ENCODE measurements around the gene SIRT4.
"Not testable (repeated sequence)": the region's sequence is repeated elsewhere in the genome, so short reads cannot be mapped to it uniquely, and the experiment has no call there.

The SIRT4 gene, protein sequence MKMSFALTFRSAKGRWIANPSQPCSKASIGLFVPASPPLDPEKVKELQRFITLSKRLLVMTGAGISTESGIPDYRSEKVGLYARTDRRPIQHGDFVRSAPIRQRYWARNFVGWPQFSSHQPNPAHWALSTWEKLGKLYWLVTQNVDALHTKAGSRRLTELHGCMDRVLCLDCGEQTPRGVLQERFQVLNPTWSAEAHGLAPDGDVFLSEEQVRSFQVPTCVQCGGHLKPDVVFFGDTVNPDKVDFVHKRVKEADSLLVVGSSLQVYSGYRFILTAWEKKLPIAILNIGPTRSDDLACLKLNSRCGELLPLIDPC

DNA sequence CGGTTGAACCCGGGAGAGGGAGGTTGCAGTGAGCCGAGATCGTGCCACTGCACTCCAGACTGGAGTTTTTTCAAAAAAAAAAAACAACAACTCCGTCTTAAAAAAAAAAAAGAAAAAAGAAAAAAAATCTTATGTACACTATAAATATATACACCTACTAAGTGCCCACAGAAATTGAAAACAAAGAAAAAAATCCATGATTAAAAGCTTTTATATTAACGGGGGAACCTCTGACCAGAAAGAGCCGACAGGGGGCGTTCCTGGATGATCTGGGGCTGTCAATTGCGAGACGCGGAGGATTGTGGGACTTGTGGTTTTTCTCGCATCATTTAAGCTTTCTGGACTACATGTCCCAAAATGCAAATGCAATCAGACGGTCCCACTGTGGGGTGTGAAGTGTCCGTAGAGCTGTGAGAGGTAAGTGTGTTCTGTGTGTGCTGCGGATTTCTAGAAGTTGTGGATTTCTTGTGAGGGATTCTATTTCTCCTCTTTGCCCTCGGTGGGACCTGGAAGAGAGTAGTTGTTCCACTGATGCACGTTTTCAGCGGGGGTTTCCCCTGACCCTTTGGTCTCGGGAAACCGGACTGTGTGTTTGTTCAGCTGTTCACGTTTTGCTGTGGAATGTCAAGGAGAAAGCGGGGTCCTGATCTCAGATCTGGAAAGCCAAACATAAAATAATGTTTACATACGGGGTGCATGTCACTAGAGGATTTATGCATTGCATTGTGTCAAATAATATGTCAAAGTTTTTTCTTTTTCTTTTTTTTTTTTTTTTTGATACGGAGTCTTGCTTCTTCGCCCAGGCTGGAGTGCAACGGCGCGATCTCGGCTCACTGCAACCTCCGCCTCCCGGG lies at the start of gene SIRT4:
SIRT4 (plus strand) TSS at position 360 of the 854 bp plus-strand sequence. CDS start 1,241 bp downstream, outside the sequence.
- FAIRE-seq, result peak; percentile 93

DNA sequence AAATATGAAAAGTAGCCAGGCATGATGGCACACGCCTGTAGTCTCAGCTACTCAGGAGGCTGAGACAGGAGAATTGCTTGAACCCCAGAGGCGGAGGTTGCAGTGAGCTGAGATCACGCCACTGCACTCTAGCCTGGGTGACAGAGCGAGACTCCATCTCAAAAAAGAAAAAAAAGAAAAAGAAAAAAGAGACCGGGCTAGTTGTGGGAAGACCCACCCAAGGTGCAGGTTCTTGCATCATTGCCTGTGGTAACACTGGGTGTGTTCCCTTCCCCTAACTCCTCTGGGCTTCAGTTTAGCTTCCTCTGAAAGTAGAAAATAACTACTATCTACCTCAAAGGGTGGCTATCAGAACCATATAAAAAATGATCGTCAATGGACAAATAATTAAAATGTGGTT lies 48.8 kb upstream of the SIRT4 start:
- FAIRE-seq, result not testable (repeated sequence)

DNA sequence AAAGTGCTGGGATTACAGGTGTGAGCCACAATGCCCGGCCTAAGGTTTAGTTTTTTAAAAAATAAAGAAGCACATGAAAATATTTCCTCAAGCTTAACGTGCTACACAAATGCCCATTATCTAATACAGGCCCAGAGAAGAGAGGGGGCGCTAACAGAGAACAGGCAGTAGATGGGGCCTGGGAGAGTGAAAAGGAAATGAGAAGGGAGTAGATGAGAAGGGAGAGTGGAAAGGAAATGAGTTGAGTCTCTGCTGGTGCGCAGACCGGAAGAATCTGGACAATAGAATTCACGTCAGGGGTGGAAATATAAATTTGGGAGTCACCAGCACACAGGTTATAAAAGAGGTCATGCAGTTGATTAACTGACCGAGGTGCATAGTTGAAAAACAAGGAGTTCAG lies 47.3 kb upstream of the SIRT4 start:
- FAIRE-seq, result no peak

DNA sequence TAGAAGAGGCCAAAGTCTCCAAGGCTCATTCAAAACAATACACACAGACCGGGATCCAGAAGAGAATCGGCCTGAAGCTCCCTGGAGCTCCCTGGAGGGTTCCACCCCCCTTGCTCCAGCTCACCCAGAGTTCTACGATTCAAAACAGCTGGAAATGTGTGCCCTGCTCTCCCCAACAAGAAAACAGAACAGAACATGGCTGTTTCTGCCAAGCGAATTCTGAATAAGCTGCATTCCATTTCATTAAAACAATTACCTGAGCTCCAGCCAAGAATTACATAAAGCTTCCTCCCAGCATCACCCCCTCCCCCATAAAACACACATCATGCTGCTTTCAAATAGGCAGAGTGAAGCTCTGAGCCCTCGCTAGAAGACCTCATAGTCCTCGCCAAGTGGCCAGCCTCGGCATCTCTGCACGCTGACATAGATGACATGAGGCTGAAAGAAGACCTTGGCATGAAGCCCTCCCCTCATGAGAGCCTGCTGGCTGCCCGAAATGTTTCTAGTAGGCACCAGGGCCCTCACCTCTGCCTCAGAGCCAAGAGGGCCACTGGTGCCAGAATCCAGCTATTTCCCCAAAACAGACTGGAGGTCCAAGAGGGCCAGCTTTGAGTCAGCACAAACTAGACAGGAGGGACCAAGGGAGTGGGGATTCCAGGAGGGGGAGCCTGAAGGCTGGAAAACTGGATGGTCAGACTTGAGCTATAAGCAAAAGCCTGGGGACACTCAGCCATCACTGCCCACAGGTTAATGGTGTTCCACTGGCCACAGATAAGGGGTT lies 44.9 kb upstream of the SIRT4 start:
- no peak for FAIRE-seq

DNA sequence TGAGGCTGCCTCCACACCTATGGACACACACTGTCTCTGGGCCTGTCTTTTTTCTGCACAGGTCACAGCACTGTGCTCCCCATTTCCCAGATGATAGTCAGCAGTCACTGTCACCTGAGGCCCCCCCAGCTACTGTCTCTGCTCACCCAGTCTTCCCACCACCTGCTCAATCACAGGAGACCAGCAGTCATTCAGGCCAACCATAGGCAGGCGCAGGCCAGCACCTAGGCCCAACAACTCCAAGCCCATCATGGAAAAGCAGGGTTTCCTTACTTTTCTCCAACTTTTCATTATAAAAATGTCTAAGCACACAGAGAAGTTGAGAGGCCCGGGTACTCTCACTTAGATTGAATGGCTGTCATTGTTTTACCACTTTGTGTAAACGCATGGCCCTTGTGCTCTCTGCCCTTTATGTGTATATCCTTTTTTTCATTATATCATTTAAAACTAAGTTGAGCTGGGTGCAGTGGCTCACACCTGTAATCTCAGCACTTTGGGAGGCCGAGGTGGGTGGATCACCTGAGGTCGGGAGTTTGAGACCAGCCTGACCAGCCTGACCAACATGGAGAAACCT lies 43.7 kb upstream of the SIRT4 start:
- no peak for FAIRE-seq

DNA sequence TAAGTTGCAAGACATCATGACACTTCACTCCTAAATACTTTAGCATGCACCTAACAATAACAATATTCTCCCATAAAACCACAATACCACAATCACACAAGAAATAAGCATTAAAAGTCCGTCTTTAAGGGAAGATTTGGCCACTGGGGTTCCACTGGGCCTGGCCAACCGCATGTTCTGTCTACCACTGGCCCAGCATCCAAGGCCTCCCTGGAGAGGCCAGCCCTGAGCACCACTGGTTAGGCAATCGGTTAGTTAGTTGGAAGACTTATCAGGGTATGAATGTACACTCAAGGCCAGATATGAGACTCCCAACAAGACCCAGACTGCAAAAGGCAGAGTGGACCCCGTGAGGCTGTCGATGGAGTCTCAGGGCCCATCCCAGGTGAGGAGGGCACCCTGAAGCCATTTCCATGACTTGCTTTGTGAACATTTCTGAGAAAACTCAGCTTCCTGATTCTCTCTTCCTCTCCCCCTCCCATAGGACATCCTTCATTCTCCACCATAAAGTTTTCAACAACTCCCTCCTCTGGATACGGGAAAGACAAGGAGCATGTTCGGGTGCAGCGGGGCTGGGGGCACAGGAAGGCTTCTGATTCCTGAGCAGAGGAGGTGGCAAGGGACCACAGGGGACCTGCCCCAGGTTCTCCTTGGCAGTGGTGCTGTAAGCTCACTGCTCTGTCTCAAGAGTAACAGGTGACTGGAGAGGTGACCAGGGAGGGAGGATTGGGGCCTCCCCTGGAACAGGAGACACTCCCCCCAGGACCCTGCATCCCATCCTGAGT lies 42.5 kb upstream of the SIRT4 start:
- no peak for FAIRE-seq

DNA sequence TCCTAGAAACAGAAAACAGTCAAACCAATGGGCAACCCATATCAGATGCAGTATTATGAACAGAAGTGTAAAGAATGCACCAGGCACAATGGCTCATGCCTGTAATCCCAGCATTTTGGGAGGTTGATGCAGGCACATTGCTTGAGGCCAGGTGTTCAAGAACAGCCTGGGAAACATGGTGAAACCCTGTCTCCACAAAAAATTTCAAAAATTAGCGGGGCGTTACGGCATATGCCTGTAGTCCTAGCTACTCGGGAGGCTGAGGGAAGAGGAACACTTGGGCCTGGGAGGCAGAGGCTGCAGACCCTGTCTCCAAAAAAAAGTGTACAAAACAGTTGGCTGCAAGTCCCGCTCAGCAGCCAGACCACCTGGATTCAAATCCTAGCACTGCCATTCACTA lies 41.5 kb upstream of the SIRT4 start:
- FAIRE-seq, result no peak

DNA sequence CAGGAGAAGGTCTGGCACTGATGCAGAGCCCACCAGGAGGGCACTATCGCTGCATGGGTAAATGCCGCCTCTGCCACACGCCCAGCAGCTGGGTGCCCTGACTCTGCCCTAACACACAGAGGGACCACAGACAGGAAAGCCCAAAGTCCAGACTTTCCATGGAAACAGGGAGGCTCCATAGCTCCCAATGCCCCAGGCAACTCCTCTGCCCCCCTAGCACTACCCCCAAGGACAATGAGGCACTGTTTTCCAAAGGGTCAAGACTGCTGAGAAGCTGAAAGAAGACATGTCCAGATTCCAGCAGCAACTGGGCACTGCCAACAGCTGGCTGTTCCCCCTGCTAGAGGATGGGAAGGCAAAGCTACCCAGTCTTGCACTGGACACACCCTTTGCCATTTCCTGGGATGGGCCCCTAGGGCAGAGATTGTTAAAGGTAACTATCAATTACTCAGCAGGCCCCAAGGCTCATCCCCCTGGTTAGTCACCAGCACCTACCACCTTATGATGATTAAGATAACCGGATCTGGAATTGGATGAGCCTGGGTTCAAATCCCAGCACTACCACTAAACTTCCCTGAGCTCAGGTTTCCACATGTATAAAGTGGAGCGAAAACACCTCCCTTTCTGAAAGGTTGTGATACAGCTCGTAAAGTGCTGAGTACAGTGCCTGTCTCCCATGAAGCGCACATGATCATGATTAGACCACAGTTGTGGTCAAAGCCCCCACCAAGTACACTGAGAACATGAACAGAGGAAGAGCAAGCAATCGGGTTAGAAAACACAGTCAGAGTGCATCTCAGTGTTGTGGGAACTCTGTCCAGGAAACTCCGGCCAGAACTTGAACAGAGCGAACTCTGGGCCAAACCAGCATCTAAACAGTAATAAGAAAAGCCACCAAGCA lies 39.9 kb upstream of the SIRT4 start:
- no peak for FAIRE-seq

DNA sequence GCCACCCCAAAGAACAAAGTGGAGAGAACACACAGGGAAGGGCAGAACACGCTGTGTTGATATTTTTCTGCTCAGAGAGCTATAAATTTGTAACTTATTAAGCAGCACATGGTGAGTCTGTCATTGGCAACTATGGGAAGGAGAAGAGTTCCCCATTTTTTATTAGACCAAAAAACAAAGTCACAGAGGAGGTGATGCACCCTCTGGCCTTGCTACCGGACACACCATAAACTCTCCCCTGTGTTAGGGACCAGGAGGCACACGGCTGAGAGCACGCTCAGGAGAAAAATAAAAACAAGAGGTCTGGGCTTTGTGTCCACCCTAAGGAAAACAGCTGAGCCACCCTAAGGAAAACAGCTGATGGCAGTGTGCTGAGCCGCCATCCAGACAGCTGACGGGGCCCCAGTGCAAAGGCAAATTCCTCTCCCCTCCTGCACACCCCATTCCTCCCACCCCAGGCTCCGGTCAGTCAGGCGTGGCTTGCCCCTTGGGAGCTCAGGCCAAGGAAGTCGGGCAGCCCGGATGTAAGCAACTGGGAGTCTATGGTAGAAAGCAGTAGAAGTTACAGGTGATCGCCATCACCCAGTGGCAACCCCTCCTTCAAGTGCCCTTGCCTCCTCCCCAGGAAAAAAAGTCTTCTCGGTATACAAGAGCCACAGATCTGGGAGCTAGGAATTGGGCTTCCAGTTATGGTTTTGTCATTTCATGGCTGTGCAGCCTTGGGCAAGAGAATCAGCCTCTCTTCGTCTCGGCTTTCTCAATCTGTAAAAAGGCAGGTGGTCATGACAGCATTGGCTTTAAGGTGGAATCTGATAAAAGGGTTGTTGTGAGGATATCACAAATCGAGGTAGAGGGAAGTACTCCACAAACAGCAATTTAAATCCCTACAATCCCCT lies 39.0 kb upstream of the SIRT4 start:
- no peak for FAIRE-seq

DNA sequence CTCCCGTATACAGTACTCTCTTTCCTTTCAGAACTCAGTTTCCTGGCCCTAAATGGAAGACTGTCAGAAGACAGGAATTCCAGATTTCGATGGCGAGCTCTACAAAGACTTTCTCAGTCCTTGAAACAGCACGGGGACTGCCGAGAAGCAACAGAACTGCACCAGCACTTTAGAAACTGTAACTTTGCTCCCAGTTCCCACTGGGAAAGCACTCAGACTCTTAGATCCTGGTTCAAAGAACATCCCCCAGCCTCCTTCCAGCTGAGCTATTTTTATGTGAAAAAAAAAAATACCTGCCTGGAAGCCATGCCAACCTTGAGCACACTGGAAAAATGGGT lies 38.4 kb upstream of the SIRT4 start:
- no peak for FAIRE-seq

DNA sequence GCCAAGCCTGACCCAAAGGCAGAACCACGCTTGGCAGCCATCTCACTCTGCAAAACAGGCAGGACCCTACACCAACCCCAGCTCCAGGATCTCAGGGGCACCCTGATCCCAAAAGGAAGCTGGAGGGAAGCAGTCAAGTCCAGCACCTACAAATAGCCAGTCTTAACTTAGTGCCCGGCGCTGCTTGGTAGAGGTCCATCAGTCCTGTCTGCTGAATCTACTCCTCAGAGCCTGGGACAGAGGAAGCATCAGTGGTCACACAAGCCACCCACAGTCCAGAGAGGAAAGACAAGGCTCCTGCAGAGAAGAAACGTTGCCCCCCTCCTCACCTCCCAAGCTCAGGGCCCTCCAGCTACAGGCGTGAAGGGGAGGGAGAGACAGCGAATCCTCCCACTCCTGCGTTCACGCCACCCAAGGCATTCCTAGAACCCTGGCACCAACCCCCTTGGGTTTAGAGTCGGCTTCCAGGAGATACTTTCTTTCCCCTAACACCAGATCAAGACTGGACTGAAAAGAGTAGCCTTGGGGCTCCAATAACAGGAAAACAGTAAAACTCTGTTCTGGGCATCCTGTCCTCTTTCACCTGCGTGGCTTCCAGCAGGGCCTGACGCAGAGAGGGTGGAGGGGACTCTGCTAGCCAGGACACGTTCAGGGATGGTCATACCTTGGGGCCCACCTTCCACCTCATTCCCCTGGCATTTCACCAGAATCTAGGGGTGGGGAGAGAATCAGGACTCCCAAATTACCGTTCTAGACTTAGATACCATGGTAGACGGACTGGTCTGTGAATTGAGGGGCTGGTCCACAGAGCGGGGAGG lies 37.8 kb upstream of the SIRT4 start:
- FAIRE-seq, result no peak

DNA sequence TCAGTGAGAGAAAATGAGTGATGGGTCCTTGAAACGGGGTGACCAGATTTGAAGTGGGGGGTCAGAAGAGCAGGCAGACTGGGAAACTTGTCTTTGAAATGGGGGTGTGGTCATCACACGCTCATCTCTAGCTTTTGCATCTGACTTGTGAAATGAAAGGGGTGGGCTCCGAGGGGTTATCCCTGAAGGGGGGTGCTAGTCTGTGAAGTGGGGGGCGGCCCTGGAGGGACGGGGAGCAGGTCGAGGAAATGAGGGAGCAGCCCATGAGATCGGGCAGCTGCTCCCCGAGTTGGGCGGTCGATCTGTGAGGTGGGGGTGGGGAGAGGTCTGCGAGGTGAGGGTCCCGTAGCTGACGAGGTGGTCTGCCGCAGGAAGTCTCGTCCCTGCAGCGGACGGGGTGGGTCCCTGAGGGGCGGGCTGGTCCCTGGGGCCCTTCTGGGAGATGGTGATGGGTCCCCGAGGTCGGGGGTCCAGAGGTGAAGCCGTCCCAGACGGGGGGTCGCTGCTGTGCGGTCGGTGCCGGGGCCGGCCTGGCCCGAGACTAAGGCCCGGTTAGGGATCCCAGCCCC lies 37.1 kb upstream of the SIRT4 start:
- FAIRE-seq, result no peak

DNA sequence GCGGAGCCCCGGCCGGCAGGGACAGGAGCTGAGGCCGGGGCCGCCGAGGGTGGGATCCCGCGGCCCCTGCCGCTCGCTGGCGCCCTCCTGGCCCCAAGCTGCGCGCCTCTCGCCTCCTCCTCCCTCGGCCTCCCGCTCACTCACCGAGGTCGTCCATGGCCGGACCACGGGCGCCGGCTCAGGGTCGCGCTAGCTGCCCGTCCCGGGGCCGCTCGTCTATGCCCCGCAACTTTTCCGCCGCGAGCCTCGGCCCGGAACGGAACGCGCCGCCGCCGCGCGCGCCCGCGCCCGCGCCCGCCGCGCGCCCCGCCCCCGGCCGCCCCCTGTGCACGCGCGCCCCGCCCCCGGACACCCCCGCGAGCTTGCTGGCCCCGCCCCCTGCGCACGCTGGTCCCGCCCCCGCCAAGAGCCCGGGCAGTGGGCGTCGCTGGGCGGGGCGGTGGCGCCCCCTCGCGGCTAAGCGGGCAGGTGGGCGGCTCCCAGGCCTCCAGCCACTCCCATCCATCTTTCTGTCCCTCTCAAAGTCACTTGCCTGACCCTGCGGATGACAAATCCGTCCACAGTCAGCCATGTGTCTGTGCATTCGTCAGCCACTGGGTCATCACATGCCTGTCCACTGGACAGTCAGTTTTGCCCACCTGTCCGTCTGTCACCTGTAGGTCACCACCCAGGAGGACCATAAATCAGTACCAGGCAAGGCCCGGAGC lies 36.5 kb upstream of the SIRT4 start, which contains the start of gene PXN:
PXN (minus strand) TSS at position 258 of the 707 bp plus-strand sequence; CDS start at position 157, 101 bp downstream.
- no peak for FAIRE-seq

DNA sequence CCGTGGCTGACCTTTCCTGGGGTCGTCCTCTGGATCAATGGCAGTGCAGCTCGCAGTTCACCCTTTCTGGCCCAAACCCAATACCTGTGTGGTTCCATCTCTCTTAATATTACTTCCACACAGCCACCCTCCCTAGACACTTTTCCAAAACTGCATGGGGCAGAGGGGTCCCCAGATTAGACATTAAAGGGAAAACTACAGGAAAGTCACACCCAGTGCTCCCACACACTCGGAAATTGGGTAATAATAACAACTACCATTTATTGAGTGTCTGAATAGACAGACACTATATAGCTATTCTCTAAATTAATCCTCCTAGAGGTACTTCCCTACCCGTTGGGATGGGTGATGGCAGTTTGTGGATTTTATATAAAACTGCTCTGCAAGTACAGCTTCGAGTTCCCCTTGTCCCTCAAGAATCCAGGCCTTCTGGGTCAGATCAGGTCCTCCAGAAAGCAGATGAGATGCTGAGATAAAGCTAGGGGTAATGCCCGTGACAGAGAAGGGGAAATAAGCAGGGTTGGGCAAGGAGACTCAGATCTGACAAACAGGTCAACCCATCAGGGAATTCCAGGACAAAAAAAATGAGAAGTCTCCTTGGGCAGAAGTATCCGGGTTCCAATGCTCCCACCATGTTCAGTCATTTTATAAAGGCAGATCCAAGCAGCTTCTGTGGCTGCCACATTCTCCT lies 35.8 kb upstream of the SIRT4 start:
- FAIRE-seq, result no peak

DNA sequence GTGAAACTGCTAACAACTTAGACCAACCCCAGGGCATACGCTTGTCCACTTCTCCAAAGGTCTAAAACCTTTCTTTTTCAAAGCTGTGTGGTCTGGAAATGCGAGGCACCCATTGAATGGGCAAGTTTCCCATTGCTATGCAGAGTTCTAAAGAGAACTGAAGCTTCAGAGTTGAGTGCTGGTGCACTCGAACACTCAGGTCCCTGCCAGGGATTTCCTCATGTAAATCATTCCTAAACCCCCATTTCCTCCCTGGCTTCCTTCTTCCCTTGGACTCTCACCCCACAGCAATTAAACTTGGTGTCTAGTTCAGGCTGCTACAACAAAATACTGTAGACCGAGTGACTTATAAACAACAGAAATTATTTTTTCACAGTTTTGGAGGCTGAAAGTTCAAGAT lies 34.4 kb upstream of the SIRT4 start:
- no peak for FAIRE-seq

DNA sequence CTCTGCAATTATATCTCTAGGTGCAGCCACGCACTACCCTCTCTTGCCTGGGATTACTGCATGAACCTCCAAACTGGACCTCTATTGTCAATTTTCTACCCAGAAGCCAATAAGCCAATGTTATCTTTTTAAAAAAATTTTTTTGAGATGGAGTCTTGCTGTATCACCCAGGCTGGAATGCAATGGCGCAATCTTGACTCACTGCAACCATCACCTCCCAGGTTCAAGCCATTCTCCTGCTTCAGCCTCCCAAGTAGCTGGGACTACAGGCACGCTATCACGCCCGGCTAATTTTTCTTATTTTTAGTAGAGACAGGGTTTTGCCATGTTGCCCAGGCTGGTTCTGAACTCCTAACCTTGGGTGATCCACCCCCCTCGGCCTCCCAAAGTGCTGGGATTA lies 25.4 kb upstream of the SIRT4 start:
- FAIRE-seq, result no peak
